C4-2B (cell line): ENCODE measurements around the gene KLF2.

ENCODE experiments used
- H3K27ac ChIP-seq: fragments of 450-650 bp; 2 replicates; pipeline ENCODE4 v1.5.1; 2017
- ZFX ChIP-seq: fragments of 450-650 bp; IDR thresholded peaks from 2 replicates; pipeline ENCODE4 v1.6.1; 2017
- TF ChIP-seq, protein P1 (sequence below): fragments of 450-650 bp; conservative IDR thresholded peaks from 2 replicates; pipeline ENCODE4 v1.5.1; 2017; ENCODE audit warnings: mild to moderate bottlenecking

Gene KLF2

DNA sequence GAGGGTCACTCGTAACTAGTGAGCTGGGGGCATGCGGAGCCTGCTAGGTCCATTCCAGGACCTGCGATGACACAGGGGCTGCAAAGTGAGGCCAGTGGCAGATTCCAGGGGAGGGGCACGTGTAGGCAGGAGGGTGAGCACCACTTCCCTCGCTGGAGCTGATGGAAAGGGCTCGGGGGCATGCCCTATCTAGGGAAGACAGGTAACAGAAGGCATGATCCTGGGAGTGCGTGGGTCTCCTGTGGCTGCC lies 51.2 kb downstream of the KLF2 start:
- H3K27ac ChIP-seq: no peak overlapping the region
- TF ChIP-seq ZFX: no peak
- TF ChIP-seq, protein P1, sequence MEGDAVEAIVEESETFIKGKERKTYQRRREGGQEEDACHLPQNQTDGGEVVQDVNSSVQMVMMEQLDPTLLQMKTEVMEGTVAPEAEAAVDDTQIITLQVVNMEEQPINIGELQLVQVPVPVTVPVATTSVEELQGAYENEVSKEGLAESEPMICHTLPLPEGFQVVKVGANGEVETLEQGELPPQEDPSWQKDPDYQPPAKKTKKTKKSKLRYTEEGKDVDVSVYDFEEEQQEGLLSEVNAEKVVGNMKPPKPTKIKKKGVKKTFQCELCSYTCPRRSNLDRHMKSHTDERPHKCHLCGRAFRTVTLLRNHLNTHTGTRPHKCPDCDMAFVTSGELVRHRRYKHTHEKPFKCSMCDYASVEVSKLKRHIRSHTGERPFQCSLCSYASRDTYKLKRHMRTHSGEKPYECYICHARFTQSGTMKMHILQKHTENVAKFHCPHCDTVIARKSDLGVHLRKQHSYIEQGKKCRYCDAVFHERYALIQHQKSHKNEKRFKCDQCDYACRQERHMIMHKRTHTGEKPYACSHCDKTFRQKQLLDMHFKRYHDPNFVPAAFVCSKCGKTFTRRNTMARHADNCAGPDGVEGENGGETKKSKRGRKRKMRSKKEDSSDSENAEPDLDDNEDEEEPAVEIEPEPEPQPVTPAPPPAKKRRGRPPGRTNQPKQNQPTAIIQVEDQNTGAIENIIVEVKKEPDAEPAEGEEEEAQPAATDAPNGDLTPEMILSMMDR: no peak

DNA sequence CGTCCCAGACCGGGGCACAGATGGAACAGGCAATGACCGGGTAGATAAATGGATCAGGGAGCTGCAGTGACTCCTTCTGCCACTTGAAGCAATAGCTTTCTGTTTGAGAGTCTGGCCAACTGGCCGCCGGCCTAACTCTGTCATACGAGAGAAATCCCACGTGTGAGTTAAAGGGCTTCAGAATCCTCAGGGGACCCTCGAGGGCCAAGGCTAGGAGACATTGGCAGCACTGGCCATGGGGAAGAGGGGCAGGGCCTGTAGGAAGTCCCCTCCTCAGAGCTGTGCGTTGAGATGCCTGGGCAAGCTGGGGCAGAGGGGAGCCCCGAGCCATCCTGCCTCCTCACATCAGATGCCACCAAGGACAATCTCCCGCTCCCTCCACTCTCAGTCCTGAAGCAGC lies 51.6 kb downstream of the KLF2 start:
- no peak for TF ChIP-seq ZFX
- TF ChIP-seq, protein P1: no peak
- H3K27ac ChIP-seq: no peak overlapping the region

DNA sequence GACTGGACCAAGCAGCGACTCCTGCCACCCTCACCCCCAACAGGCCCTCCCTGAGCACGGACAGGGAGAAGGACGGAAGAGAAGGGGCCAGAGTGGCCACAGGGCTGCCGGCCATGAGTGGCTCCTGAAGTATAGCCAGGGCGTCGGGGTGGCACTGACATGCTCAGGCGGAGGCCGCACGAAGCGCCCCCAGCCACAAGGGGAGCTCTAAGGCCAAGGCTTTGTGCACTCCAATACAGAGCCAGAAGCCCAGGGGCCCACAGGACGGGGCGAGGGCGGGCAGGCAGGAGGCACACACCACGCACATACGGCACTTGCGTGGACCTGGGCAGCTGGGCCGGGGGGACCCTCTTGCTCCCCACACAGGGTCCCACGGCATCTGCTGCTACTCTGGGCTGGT lies 52.0 kb downstream of the KLF2 start:
- H3K27ac ChIP-seq: no peak overlapping the region
- TF ChIP-seq, protein P1: no peak; the same call in 1 of the 2 replicates
- TF ChIP-seq ZFX: no peak

DNA sequence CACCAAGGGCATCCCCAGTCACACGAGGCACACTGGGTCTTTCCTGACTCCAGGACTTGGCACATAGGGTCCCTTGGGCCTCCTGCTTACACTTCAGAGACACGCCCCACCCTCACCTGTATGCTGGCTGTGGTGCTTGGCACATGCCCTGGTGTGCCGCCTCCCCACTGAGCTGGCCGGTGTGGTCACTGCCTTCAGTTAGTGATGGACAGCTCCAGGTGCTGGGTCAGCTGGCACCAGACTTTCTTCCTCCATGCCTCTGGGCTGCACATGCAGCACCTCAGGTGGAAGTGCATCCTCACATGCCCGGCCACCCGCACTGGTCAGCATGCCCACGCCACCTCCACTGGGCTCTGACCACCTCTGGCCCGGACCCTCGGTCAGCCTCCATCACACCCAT lies 52.9 kb downstream of the KLF2 start:
- TF ChIP-seq ZFX: no peak
- TF ChIP-seq, protein P1: no peak
- H3K27ac ChIP-seq: no peak overlapping the region
